Fibroblast of lung (primary cell): Measurements from ENCODE around the gene MAP3K6. TPM values are rescaled to one million over a fixed set of nuclear protein-coding genes. Genes with fewer than 3 reads are reported as not detected.
A peak's percentile ranks its signal among the peaks of the same experiment; 100 is the strongest.

Source experiments
- DNase-seq, 2 donors: peaks; one replicate each; pipeline versions ENCODE4 v3.0.0 to v3.0.0-alpha.2; 2010; ENCODE audit warnings: low read depth in 2 of 2
- H2AFZ ChIP-seq: 2 replicates; pipeline ENCODE4 v1.5.1; 2012; ENCODE audit warnings: low read length, control low read depth, inconsistent platforms
- H3K27ac ChIP-seq: 2 replicates; pipeline ENCODE4 v1.5.1; 2011; ENCODE audit warnings: low read length, control low read depth; ENCODE audit not compliant: insufficient read depth
- H3K27me3 ChIP-seq: 2 replicates; pipeline ENCODE4 v1.5.1; 2011; ENCODE audit warnings: mild to moderate bottlenecking, low read length; ENCODE audit not compliant: control insufficient read depth, insufficient read depth
- H3K36me3 ChIP-seq: 2 replicates; pipeline ENCODE4 v1.5.1; 2011; ENCODE audit warnings: low read length; ENCODE audit not compliant: control insufficient read depth, insufficient read depth
- H3K4me1 ChIP-seq: 2 replicates; pipeline ENCODE4 v1.5.1; 2011; ENCODE audit warnings: low read length; ENCODE audit not compliant: control insufficient read depth, insufficient read depth; ENCODE audit errors: extremely low read depth
- H3K4me2 ChIP-seq: 2 replicates; pipeline ENCODE4 v1.5.1; 2011; ENCODE audit warnings: low read length, control low read depth; ENCODE audit not compliant: insufficient read depth; ENCODE audit errors: extremely low read depth
- H3K4me3 ChIP-seq, 4 experiments: fragments of 200-600 bp in 1 of 4; sonication (generic) in 1 of 4; replicated peaks in 1 of 4; 2 replicates each; pipeline ENCODE4 v1.5.1; 2011 to 2016; ENCODE audit warnings: low read length in 4 of 4, low read depth in 3 of 4, mild to moderate bottlenecking in 3 of 4, control low read depth in 2 of 4, inconsistent platforms in 1 of 4, mixed read lengths in 1 of 4; ENCODE audit not compliant: insufficient read depth in 1 of 4; ENCODE audit errors: control extremely low read depth in 1 of 4
- H3K79me2 ChIP-seq: 2 replicates; pipeline ENCODE4 v1.5.1; 2012; ENCODE audit warnings: mild to moderate bottlenecking, low read length, inconsistent platforms; ENCODE audit not compliant: control insufficient read depth, insufficient read depth
- H3K9ac ChIP-seq: 2 replicates; pipeline ENCODE4 v1.5.1; 2011; ENCODE audit warnings: mild to moderate bottlenecking, low read length, control low read depth; ENCODE audit not compliant: insufficient read depth
- H3K9me3 ChIP-seq: 2 replicates; pipeline ENCODE4 v1.5.1; 2012; ENCODE audit warnings: low read depth, low read length; ENCODE audit not compliant: control insufficient read depth, insufficient read depth
- H4K20me1 ChIP-seq: 2 replicates; pipeline ENCODE4 v1.5.1; 2011; ENCODE audit warnings: low read length; ENCODE audit not compliant: control insufficient read depth, insufficient read depth; ENCODE audit errors: extremely low read depth
- CTCF ChIP-seq, 2 donors: IDR thresholded peaks in 1 of 2; conservative IDR thresholded peaks in 1 of 2; 1 replicate in 1 of 2; 2 replicates in 1 of 2; pipeline ENCODE4 v1.5.1; 2011 to 2012; ENCODE audit warnings: low read length in 2 of 2, control low read depth in 1 of 2, inconsistent platforms in 1 of 2, low read depth in 1 of 2, mild to moderate bottlenecking in 1 of 2
- EZH2 ChIP-seq: IDR thresholded peaks from 2 replicates; pipeline ENCODE4 v1.5.1; 2012; ENCODE audit warnings: low read length, control low read depth, mild to moderate bottlenecking; ENCODE audit errors: missing control alignments
- polyA plus RNA-seq, 2 donors: library from polyadenylated mRNA; depleted of rRNA in 1 of 2; stranded (reverse) in 1 of 2; unstranded in 1 of 2; fragments of >200 nt; gene quantifications; 2 replicates each; pipeline ENCODE4 v1.2.1, GENCODE V29; 2011 to 2012; ENCODE audit warnings: missing spikeins in 1 of 2
- total RNA-seq: library from RNA; depleted of rRNA; stranded (reverse); fragments of >200 nt; gene quantifications from 2 replicates; pipeline ENCODE4 v1.2.1, GENCODE V29; 2014

Gene MAP3K6
- total and polyA plus RNA-seq, 2 donors (not counting 1 experiment from before 2014, with no cell fraction given): 8.3 to 11.5 TPM

GRCh38 chr1:27353166-27353565 lies 13.6 kb downstream of the MAP3K6 start:
- Histone ChIP-seq H3K4me2 (no peak overlapping the region), H3K36me3 (peaks cover 18% of the 10 kb centered on the region), H2AFZ (no peak overlapping the region), H3K9me3 (no peaks in the 10 kb centered on the region), H3K4me3 (no peak overlapping the region), H3K79me2 (no peaks in the 10 kb centered on the region), H4K20me1 (no peaks in the 10 kb centered on the region), H3K27me3 (no peaks in the 10 kb centered on the region), H3K9ac (no peak overlapping the region), H3K4me1 (no peaks in the 10 kb centered on the region), H3K27ac (no peak overlapping the region)
- TF ChIP-seq CTCF (conservative IDR thresholded peaks at IDR 0.05 in 1 of 2, IDR thresholded peaks at IDR 0.05 in 1 of 2; ENCODE audit: low read depth in 1 of 2, low read length in 2 of 2): no peak
- TF ChIP-seq EZH2: no peak
- DNase-seq: no peak

GRCh38 chr1:27351541-27352107 lies 15.1 kb downstream of the MAP3K6 start:
- Histone ChIP-seq H3K9me3 (no peaks in the 10 kb centered on the region), H2AFZ (no peak overlapping the region), H3K4me2 (no peak overlapping the region), H3K27me3 (no peaks in the 10 kb centered on the region), H3K9ac (no peak overlapping the region), H3K79me2 (no peaks in the 10 kb centered on the region), H4K20me1 (no peaks in the 10 kb centered on the region), H3K4me1 (no peaks in the 10 kb centered on the region), H3K4me3 (no peak overlapping the region), H3K36me3 (peaks cover 11% of the 10 kb centered on the region), H3K27ac (no peak overlapping the region)
- no peak for TF ChIP-seq CTCF (conservative IDR thresholded peaks at IDR 0.05 in 1 of 2, IDR thresholded peaks at IDR 0.05 in 1 of 2; ENCODE audit: low read depth in 1 of 2, low read length in 2 of 2)
- no peak for TF ChIP-seq EZH2
- no peak for DNase-seq

GRCh38 chr1:27350663-27351540 lies 15.9 kb downstream of the MAP3K6 start:
- peak; percentile 20 to 31 for DNase-seq

More at GRCh38 chr1:27350663-27351540, 15.9 kb downstream of the MAP3K6 start:
- no peaks in the 10 kb centered on the region for H3K9me3 ChIP-seq
- H2AFZ ChIP-seq: no peak overlapping the region
- no peaks in the 10 kb centered on the region for H4K20me1 ChIP-seq
- no peaks in the 10 kb centered on the region for H3K27me3 ChIP-seq
- no peak overlapping the region for H3K4me3 ChIP-seq
- H3K4me2 ChIP-seq: no peak overlapping the region
- H3K9ac ChIP-seq: no peak overlapping the region
- no peaks in the 10 kb centered on the region for H3K79me2 ChIP-seq
- TF ChIP-seq EZH2 (no peak), CTCF (conservative IDR thresholded peaks at IDR 0.05 in 1 of 2, IDR thresholded peaks at IDR 0.05 in 1 of 2; ENCODE audit: low read depth in 1 of 2, low read length in 2 of 2) (peak in 1 of 2 donors; percentile 18)
- peaks cover 3% of the 10 kb centered on the region for H3K36me3 ChIP-seq
- no peaks in the 10 kb centered on the region for H3K4me1 ChIP-seq
- H3K27ac ChIP-seq: no peak overlapping the region
